Measurements from ENCODE around the gene FNIP1.

GRCh38 chr5:131756942-131757341 is 39.9 kb downstream of the FNIP1 start:
- TF ChIP-seq, protein P1, sequence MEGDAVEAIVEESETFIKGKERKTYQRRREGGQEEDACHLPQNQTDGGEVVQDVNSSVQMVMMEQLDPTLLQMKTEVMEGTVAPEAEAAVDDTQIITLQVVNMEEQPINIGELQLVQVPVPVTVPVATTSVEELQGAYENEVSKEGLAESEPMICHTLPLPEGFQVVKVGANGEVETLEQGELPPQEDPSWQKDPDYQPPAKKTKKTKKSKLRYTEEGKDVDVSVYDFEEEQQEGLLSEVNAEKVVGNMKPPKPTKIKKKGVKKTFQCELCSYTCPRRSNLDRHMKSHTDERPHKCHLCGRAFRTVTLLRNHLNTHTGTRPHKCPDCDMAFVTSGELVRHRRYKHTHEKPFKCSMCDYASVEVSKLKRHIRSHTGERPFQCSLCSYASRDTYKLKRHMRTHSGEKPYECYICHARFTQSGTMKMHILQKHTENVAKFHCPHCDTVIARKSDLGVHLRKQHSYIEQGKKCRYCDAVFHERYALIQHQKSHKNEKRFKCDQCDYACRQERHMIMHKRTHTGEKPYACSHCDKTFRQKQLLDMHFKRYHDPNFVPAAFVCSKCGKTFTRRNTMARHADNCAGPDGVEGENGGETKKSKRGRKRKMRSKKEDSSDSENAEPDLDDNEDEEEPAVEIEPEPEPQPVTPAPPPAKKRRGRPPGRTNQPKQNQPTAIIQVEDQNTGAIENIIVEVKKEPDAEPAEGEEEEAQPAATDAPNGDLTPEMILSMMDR (IDR thresholded peaks at IDR 0.05; ENCODE audit: borderline replicate concordance, extremely low read depth, low read length, poor library complexity, severe bottlenecking) = no peak
- TF ChIP-seq EZH2 (IDR thresholded peaks at IDR 0.05; ENCODE audit: borderline replicate concordance, low read depth, low read length, severe bottlenecking) = no peak

Data from DND-41 (cell line).